ENCODE data around the gene CR1L. TPM values are rescaled to one million over a fixed set of nuclear protein-coding genes. Genes with fewer than 3 reads are reported as not detected.

The CR1L gene
- total and polyA plus RNA-seq, 2 of the 8 experiments (the other 6 are each of a cell fraction or from before 2014, with no cell fraction given), result 0.39 TPM; not detected in 1

- no peak for TF ChIP-seq CHD7 (IDR thresholded peaks at IDR 0.05; ENCODE audit: insufficient replicate concordance, low read length)
- no peak for TF ChIP-seq RNF2 (IDR thresholded peaks at IDR 0.05; ENCODE audit: borderline replicate concordance, low read depth, low read length, missing control alignments, poor library complexity, severe bottlenecking)
- TF ChIP-seq E2F6 (IDR thresholded peaks at IDR 0.05), result no peak
- no peak for TF ChIP-seq HDAC2 (IDR thresholded peaks at IDR 0.05; ENCODE audit: borderline replicate concordance in 1 of 2, low read depth in 2 of 2, low read length in 2 of 2)
Observed at GRCh38 chr1:207742850-207743555, 98.1 kb downstream of the CR1L start (continued).
